GM21526 (cell line): Measurements from ENCODE around the gene DLG4.
"Not testable (repeated sequence)": the region's sequence is repeated elsewhere in the genome, so short reads cannot be mapped to it uniquely, and the experiment has no call there.

Source experiments
- ATAC-seq: cut with Tn5 transposase; IDR thresholded peaks from one replicate; pipeline ENCODE4 v1.9.1; 2021; ENCODE audit warnings: moderate library complexity; ENCODE audit not compliant: unreplicated experiment, low FRiP score

DLG4 gene

GRCh38 chr17:7249830-7250229, 30.2 kb upstream of the DLG4 start:
- ATAC-seq = no peak

- no peak for ATAC-seq
Observed at GRCh38 chr17:7249214-7249613, 29.6 kb upstream of the DLG4 start.

- no peak for ATAC-seq
Observed at GRCh38 chr17:7248796-7249195, 29.2 kb upstream of the DLG4 start.

GRCh38 chr17:7246779-7247178, 27.1 kb upstream of the DLG4 start:
- ATAC-seq = no peak

GRCh38 chr17:7243838-7244237, 24.2 kb upstream of the DLG4 start:
- not testable (repeated sequence) for ATAC-seq

GRCh38 chr17:7243453-7243729, 23.8 kb upstream of the DLG4 start:
- ATAC-seq = no peak

- peak; percentile 40 for ATAC-seq
Observed at GRCh38 chr17:7242717-7243452, 23.2 kb upstream of the DLG4 start.

- ATAC-seq = peak; percentile 30
Observed at GRCh38 chr17:7241783-7242716, 22.4 kb upstream of the DLG4 start, which contains the start of gene GABARAP. GABARAP (minus strand) TSS chr17:7242449; CDS start chr17:7242330, 119 bp downstream.

- ATAC-seq = no peak
Observed at GRCh38 chr17:7241090-7241733, 21.6 kb upstream of the DLG4 start.

GRCh38 chr17:7240375-7240774, 20.7 kb upstream of the DLG4 start:
- ATAC-seq = no peak

- ATAC-seq = peak; percentile 46
Observed at GRCh38 chr17:7239091-7240027, 19.7 kb upstream of the DLG4 start, which contains the start of gene PHF23. PHF23 (minus strand) TSS chr17:7239457; CDS start chr17:7239279, 178 bp downstream.

GRCh38 chr17:7238420-7239090, 18.9 kb upstream of the DLG4 start:
- no peak for ATAC-seq

- no peak for ATAC-seq
Observed at GRCh38 chr17:7237761-7238419, 18.3 kb upstream of the DLG4 start.

- no peak for ATAC-seq
Observed at GRCh38 chr17:7237266-7237760, 17.7 kb upstream of the DLG4 start.

GRCh38 chr17:7236808-7237207, 17.2 kb upstream of the DLG4 start:
- ATAC-seq = no peak

GRCh38 chr17:7235693-7236665, 16.3 kb upstream of the DLG4 start:
- no peak for ATAC-seq

GRCh38 chr17:7234083-7234951, 14.7 kb upstream of the DLG4 start, which contains the start of gene DVL2:
DVL2 (minus strand) TSS chr17:7234517; CDS start chr17:7234262, 255 bp downstream.
- peak; percentile 42 for ATAC-seq
